Left kidney (tissue), 8 donors: ENCODE data around the gene ANXA3. TPM values are rescaled to one million over a fixed set of nuclear protein-coding genes. Genes with fewer than 3 reads are reported as not detected.
"Not testable (repeated sequence)": the region's sequence is repeated elsewhere in the genome, so short reads cannot be mapped to it uniquely, and the experiment has no call there.

Experiments used
- DNase-seq: peaks from one replicate; pipeline ENCODE4 v3.0.0-alpha.2; 2013
- long read RNA-seq, 8 donors: transcript quantifications; one replicate each; lab custom pipeline, GENCODE V29; 2026
- polyA plus RNA-seq: library from polyadenylated mRNA; unstranded; fragments of 120-200 nt; gene quantifications from one replicate; pipeline ENCODE4 v1.2.1, GENCODE V29; 2013; ENCODE audit not compliant: insufficient read length

ANXA3 gene, protein sequence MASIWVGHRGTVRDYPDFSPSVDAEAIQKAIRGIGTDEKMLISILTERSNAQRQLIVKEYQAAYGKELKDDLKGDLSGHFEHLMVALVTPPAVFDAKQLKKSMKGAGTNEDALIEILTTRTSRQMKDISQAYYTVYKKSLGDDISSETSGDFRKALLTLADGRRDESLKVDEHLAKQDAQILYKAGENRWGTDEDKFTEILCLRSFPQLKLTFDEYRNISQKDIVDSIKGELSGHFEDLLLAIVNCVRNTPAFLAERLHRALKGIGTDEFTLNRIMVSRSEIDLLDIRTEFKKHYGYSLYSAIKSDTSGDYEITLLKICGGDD
- polyA plus RNA-seq: 55.0 TPM
- long read RNA-seq, donor 1, transcript ANXA3-201 (13 exons, 1,657 nt): major isoform, 13 of 15 reads
- long read RNA-seq, donor 1, partial matches to known transcripts: 0 of 15 reads
- long read RNA-seq, donor 1, other reads (novel, unspliced or antisense): 0 of 15 reads
- long read RNA-seq, donor 2, transcript ANXA3-201 (13 exons, 1,657 nt): major isoform, 18 of 25 reads
- long read RNA-seq, donor 2, partial matches to known transcripts: 0 of 25 reads
- long read RNA-seq, donor 2, other reads (novel, unspliced or antisense): 0 of 25 reads
- long read RNA-seq, donor 3, transcript ANXA3-201 (13 exons, 1,657 nt): major isoform, 7 of 9 reads
- long read RNA-seq, donor 3, partial matches to known transcripts: 0 of 9 reads
- long read RNA-seq, donor 3, other reads (novel, unspliced or antisense): 0 of 9 reads
- long read RNA-seq, donor 4: 0 reads
- long read RNA-seq, donor 5, transcript ANXA3-201 (13 exons, 1,657 nt): major isoform, 29 of 34 reads
- long read RNA-seq, donor 5, partial matches to known transcripts: 0 of 34 reads
- long read RNA-seq, donor 5, other reads (novel, unspliced or antisense): 0 of 34 reads
- long read RNA-seq, donor 6, transcript ANXA3-201 (13 exons, 1,657 nt): major isoform, 13 of 15 reads
- long read RNA-seq, donor 6, partial matches to known transcripts: 0 of 15 reads
- long read RNA-seq, donor 6, other reads (novel, unspliced or antisense): 0 of 15 reads
- long read RNA-seq, donor 7, transcript ANXA3-201 (13 exons, 1,657 nt): major isoform, 27 of 29 reads
- long read RNA-seq, donor 7, partial matches to known transcripts: 0 of 29 reads
- long read RNA-seq, donor 7, other reads (novel, unspliced or antisense): 0 of 29 reads
- long read RNA-seq, donor 8, transcript ANXA3-201 (13 exons, 1,657 nt): major isoform, 8 of 10 reads
- long read RNA-seq, donor 8, partial matches to known transcripts: 0 of 10 reads
- long read RNA-seq, donor 8, other reads (novel, unspliced or antisense): 0 of 10 reads

DNA sequence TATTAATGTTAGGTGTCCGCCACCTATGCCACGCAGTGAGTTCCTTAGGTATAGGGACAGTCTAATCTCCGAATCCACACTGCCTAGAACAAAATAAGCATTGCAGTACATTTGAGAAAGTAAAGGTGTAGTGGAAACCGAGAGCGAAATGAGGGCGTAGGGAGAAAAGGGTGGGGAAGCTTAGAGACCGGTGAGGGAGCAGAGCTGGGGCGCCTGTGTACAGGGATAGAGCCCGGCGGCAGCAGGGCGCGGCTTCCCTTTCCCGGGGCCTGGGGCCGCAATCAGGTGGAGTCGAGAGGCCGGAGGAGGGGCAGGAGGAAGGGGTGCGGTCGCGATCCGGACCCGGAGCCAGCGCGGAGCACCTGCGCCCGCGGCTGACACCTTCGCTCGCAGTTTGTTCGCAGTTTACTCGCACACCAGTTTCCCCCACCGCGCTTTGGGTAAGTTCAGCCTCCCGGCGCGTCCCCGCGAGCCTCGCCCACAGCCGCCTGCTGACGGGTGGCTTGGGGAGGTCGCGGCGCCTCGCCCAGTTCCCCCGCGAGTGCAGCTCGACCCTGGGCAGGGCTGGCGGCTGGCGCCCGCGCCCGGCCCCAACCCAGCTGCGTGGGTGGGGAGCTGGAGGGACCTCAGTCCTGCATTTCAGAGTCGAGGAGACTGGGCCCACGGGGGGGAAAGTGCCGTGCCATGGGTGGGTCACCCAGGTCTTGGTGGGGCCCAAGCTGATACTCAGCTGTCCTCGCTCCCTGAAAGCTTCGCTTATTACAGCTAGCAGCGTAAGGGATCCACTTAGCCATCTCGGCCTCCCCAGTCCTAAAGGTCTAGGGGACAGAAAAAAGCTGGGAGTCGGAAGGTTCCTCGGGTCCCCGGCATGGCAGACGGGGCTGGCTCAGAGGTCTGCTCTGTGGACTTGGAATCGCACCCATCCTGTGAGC is at the start of gene ANXA3:
Gene ANXA3 (plus strand): TSS at position 351 of the 932 bp plus-strand sequence. CDS start 2,704 bp downstream, outside the sequence.
- no peak for DNase-seq

DNA sequence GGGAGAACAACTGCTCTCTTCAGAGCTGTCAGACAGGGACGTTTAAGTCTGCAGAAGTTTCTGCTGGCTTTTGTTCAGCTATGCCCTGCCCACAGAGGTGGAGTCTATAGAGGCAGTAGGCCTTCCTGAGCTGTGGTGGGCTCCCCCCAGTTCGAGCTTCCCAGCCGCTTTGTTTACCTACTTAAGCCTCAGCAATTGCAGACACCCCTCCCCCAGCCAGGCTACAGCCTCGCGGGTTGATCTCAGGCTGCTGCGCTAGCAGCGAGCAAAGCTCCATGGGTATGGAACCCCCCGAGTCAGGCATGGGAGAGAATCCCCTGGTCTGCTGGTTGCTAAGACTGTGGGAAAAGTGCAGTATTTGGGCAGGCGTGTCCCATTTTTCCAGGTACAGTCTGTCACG is 45.3 kb upstream of the ANXA3 start:
- not testable (repeated sequence) for DNase-seq

DNA sequence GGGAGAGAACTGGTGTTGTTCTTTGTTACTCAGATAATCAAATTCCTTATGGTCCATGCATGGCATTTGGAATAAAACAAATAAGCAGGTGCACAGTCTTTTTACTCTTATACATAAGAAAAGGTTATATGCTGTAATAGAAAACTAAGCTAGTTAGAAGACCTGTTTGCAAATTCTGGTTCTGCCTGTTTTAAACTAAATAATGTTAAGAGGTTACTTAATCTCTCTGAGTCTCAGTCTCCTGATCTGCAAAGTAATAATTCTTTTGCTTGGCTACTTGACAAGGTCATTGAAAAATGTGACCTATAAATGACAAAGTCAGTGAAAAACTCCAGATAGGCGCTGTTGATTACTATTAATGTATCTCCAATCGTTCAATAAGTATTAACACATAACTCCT is 42.5 kb upstream of the ANXA3 start:
- DNase-seq: no peak

DNA sequence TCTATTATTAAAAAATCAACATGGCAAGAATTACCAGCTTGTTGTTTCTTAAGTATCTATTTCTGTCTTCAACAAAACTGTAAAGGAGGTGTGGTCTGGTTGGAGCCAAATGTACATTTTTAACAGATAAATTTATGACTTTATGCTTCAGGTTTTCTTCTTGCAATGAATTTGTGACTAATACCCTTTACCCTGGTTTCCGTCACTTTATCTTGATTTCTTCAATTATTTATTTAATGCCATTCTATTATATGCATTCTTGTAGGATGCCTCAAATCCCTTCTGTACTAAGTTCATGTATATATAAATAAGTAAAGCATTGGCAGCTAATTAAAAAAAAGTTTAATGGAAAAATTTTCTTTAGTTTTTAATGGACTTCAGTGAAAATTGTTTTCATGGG is 41.5 kb upstream of the ANXA3 start:
- no peak for DNase-seq

DNA sequence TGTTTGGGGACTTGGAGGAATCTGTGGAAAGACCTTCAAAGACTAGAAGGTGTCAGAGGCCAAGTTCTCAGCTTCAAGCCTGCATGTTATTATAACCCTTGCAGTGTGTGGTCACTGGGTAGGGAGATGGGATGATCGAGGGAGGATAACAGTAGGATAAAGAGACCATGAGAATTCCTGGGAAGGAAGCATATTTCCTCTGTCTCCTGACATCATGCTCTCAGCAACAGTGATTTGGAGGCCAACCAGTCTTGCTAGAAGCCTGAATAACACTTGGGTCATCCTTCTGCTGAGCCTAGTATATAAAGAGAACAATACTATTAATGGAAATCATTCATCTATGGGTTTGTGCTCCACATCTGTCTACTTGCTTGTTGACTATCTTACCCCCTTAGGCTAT is 40.9 kb upstream of the ANXA3 start:
- no peak for DNase-seq

DNA sequence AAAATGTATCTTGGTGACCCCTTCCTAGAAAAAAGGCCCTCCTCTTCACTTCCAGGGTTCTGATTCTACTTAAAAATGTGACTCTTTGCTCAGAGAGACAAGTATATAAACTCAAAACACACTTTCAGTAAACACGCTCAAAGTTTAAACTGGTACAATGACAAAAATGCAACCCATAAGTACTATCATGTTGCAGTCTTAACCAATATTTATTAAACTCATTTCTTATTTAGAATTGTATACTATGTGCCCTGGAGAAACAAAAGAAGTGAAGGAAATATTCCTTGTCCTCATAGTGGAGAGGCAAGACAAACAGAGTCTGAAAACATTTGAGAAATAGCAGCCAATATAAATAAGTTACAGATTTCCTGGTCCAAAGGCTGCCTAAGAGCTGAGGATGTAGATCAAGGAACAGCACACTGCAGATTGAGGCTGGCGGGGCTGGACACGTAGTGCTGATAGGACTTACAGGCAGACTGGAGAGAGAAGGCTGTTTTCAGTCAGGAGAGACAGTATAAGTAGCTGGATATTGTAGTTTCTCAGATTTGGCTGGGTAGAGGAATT is 39.1 kb upstream of the ANXA3 start:
- DNase-seq: no peak

DNA sequence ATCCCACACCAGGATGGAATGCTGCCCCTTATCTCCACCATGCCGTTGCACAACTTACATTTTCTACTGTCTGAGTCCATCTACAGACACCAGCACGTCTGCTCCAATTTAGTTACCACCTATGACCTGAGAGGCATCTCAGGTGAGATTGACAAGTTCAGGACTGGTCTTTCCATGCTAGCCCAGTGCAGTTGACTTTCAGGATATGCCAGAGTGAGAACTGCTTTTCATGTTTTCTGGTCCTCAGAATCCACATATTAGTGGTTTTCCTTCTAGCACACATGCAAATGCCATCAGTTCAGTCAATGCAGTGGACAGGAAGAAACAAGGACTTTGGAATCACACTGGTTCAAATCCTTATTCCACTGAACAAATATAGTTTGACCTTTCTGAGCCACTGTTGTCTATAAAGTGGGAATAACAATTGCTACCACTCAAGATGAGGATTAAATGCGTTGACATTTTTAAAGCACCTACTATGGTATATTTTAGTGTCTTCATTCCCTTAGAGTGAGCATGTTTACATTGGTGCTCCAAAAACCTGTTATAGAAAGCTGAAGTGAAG is 38.1 kb upstream of the ANXA3 start:
- no peak for DNase-seq

DNA sequence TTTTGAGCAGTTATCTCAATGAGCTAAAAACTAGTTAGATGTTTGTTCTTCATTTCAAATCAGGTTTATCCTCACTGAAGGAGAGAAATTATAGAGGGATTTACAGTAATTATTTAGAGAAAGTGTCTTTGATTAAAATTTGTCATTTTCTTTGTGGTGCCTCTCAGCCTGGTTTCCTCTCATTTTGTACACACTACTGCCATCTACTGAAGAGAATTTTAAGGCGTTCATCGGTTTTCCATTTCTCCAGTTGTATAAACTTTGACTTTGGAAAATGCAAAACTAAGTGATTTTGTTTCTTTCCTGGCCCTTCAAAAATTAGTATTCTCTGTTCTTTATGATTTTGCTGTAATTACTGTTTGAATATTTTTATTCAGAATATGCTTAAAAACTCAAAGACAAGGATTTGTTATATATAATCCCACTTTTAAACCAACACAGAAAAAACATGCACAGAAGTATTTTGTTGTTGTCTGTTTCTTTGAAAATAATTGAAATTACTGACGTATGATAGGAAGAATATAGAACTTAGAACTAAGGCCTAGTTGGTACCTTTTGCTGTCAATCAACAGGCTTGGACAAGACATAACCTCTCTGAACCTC is 34.4 kb upstream of the ANXA3 start:
- DNase-seq: peak; percentile 50

DNA sequence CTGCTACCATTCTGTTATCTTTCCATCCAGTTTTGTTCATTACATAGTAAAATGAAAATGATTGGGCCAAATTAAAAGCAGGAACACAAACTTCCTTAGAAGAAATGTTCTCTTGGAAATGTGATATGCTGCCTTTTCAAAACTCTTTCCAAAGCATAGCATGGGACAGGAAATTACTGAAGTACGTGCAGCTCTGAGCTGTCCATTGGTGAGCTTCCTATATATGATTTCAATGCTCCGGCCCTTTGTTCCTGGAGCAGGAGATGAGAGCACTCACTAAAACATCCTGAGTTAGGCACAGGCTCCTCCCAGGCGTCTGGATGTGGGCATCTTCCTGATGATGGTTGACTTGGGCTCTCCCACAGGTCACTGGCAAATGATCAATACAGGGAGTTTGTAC is 33.0 kb upstream of the ANXA3 start:
- DNase-seq: no peak

DNA sequence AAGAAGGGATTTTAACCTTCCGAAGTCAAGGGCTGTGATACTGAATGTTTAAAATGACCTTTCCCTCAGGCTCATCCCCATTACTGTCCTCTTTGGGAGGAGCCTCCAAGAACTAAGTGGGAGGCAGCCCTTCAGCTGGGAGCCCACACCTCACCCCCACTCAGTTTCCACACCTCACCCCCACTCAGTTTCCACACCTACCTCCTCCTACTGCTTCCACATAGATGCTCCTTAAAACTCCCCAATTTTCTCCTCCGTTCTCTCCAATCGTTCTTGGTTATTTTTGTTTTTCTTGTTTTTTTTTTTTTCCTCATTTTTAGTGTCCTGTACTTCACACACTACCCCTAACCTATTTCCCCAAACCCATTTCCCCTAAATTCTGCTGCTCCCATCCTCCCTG is 31.6 kb upstream of the ANXA3 start:
- DNase-seq: no peak

DNA sequence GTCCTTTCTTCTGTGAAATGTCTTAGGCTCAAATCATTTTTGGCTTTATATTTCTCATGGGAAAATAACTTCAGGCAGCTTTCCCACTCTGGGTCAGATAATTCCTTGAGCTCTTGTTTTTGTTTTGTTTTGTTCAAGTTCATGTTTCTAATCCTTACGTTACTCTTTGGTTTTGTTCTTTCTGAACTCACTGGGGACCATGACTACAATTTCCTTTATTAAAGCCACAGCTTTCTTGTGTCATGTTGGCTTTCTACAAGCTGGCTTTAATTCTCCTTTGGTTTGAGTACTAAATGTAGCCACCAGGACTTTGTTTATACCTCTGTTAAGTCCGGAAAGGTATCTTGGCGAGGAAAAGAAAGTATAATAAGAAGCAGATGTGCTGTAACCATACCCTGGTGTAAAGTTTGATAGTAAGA is 30.8 kb upstream of the ANXA3 start:
- no peak for DNase-seq

DNA sequence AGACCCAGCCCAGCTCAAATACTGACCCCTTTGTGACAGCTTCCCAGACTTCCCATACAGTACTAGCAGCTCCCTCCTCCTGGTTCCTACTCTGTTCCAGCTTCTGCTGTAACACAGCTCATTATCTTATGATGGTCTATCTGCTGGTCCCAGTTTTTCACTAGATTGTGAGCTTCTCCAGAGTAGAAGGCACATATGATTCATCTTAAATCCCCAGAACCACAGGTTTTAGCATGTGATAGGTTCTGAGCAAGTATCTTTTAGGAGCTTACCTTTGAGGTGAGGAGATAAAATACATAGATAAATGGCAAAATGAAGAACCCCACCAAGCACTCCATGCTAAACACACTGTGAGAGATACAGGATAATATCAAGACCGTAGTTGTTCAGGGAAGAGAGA is 27.6 kb upstream of the ANXA3 start:
- DNase-seq: no peak

DNA sequence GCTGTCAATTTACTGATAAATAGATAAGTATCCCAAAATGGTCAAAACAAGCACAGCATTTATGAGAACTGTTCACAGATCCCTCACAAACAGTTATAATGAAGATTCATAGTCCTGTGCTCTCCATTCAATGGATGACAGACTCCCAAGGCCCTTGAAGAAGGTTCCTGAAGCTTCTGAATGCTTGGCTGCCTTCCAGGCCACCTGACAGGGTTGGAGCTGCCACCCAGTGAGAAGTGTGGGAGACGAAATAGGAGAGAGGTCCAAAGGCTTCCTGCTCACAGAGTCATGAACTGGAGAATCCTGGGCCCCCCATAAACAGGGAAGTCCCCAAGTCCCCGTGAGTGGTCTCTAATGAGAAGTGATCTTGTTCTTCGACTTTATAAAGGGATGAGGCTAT is 26.0 kb upstream of the ANXA3 start:
- no peak for DNase-seq

DNA sequence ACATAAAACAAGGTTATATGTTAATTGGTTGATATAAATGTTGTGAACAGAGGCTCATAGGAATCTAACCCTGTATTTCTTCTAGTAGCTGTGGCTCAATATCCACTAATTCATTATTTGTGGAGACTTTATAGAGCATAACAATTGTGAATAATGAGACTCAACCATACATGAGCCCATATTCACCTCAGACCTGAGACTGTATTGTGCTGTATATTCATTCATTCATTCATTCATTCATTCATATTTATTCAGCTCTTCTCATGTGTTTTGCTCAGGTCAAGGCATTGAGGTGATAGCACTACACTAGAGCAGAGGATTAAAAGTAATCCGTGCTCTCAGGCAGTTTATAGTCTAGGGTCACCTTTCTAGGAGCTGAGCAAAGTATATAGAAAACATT is 24.5 kb upstream of the ANXA3 start:
- no peak for DNase-seq

DNA sequence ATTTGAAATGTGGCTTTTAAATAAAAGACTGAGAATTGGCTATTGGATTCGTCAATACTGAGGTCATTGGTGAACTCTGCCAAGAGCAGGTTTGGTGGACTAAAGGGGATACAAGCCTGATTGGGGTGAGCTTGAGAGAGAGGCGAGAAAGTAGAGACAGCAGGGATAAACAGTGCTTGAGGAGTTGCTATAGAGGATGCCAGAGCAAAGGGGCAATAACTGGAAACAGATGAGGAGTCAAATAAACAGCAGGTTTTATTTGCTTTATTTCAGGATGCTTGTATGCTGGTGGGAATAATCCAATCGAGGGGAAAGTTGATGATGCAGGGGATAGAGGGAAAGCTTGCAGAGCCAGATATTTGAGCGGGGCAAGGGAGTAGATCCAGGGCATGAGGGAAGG is 24.0 kb upstream of the ANXA3 start:
- DNase-seq: no peak

DNA sequence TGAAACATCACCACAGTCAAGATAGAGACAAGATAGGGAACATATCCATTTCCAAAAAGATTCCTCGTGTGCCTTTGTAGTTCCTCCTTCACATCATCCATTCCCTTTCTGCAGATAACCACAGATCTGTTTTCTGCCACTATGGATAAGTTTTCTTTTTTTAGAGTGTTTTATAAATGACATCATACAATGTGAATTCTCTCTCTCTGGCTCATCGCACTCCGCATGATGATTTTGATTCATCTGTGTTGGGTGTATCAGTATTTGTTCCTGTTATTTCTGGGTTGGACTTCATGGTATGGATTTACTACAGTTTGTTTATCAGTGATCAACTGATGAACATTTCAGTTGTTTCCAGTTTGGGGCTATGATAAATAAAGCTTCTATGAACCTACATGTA is 23.2 kb upstream of the ANXA3 start:
- DNase-seq: no peak

DNA sequence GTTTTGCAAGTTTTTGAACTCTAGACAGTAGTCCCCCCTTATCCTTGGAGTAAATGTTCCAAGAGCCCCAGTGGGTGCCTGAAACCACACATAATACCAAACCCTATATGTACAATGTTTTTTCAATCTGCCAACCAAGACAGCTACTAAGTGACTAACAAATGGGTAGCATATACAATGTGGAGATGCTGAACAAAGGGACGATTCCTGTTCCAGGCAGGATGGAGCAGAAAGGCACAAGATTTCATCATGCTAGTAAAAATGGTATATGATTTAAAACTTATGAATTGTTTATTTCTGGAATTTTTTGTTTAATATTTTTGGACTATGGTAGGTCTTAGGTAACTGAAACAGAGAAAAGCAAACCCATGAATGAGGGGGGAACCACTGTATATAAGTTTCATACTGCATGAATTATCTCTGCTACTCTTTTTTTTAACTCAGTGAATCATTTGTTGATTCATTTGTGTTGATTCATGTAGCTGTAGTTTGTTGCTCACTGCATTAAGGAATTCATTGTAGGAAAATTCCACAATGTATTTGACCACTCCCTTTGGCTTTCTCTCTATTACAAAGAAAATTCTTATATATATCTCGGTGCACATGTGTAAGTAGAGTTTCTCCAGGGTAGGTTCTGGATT is 21.9 kb upstream of the ANXA3 start:
- DNase-seq: no peak

DNA sequence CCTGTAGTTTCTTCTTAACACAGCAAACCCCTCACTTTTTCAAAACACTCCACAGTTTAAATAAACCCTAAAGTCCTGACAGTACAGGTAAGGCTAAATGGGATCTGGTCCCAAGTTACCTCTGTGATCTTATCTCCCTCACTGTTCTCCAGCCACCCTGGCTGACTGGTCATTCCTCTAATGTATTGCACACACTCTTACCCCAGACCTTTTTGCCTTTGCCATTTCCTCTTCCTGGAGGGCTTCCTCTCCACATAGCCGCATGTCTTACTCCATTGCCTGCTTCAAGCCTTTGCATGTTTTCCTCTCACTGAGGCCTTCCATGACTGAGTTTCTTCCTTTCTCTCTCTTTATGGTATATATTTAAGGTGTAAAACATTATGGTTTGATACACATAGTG is 19.5 kb upstream of the ANXA3 start:
- no peak for DNase-seq

DNA sequence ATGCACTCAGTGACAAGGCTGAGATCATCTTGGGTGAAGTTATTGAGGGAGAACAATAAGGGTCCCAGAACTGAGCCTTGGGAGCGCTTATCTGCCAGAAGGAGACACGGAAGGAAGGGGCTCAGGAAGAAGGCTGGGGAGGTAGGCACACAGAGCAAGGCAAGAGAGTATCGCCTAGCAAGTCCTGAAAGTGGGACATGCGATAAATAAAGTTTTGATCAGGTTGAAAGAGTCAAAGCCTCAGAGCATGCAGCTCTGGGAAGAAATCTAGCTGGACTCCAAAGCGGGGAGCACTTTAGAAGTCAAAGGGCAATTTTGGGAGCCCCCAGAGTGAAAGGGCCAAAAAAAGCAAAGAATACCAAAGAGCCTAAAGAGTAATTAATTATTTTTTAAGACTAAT is 17.7 kb upstream of the ANXA3 start:
- no peak for DNase-seq
